ENCODE results near the gene GOT2. TPM values are rescaled to one million over a fixed set of nuclear protein-coding genes. Genes with fewer than 3 reads are reported as not detected.

The GOT2 gene
- total RNA-seq, 2 experiments from 2014 or later, result 17.4 to 18.7 TPM

- TF ChIP-seq CTCF (IDR thresholded peaks at IDR 0.05), result no peak
- Histone ChIP-seq H3K4me1 (ENCODE audit: insufficient read depth, low read length) (no peaks in the 10 kb centered on the region), H3K9me3 (ENCODE audit: control insufficient read depth in 1 of 2, insufficient read depth in 1 of 2, low read length in 2 of 2) (no peaks in the 10 kb centered on the region), H3K4me3 (ENCODE audit: low read length) (no peak overlapping the region), H3K36me3 (ENCODE audit: insufficient read depth, low read length) (peaks cover 63% of the 10 kb centered on the region), H3K27me3 (ENCODE audit: control insufficient read depth in 1 of 2, insufficient read depth in 2 of 2, low read length in 2 of 2) (no peaks in the 10 kb centered on the region), H3K27ac (ENCODE audit: low read depth in 1 of 2, low read length in 2 of 2) (no peak overlapping the region)
- no peaks in the 10 kb centered on the region for H3K9me3 Mint-ChIP-seq
- no peak overlapping the region for H3K4me3 Mint-ChIP-seq
- CTCF ChIA-PET, result interaction anchor here (1.4 kb wide), 1 partner anchor 17 kb away, joined by 3 read pairs; no protein-coding TSS in a partner anchor
- H3K27me3 Mint-ChIP-seq, result no peaks in the 10 kb centered on the region
- no peak for ATAC-seq (ENCODE audit: poor library complexity)
- no peaks in the 10 kb centered on the region for H3K4me1 Mint-ChIP-seq (ENCODE audit: low read depth)
- POLR2A ChIA-PET, result no interaction called here
- intact Hi-C loops (cut with DNase I, micrococcal nuclease), result no loop called here
- no peak overlapping the region for H3K27ac Mint-ChIP-seq
- H3K36me3 Mint-ChIP-seq (ENCODE audit: low read depth), result peaks cover 82% of the 10 kb centered on the region
- DNase-seq, result no peak
Measured at GRCh38 chr16:58713742-58714141, 20.4 kb downstream of the GOT2 start.

- TF ChIP-seq CTCF (IDR thresholded peaks at IDR 0.05), result no peak
- Histone ChIP-seq H3K27ac (ENCODE audit: low read depth in 1 of 2, low read length in 2 of 2) (no peak overlapping the region), H3K4me1 (ENCODE audit: insufficient read depth, low read length) (no peaks in the 10 kb centered on the region), H3K36me3 (ENCODE audit: insufficient read depth, low read length) (peaks cover 42% of the 10 kb centered on the region), H3K27me3 (ENCODE audit: control insufficient read depth in 1 of 2, insufficient read depth in 2 of 2, low read length in 2 of 2) (no peaks in the 10 kb centered on the region), H3K9me3 (ENCODE audit: control insufficient read depth in 1 of 2, insufficient read depth in 1 of 2, low read length in 2 of 2) (no peaks in the 10 kb centered on the region), H3K4me3 (ENCODE audit: low read length) (no peak overlapping the region)
- no peak overlapping the region for H3K27ac Mint-ChIP-seq
- H3K4me3 Mint-ChIP-seq, result no peak overlapping the region
- peaks cover 65% of the 10 kb centered on the region for H3K36me3 Mint-ChIP-seq (ENCODE audit: low read depth)
- CTCF ChIA-PET, result no interaction called here
- DNase-seq, result no peak
- no peaks in the 10 kb centered on the region for H3K4me1 Mint-ChIP-seq (ENCODE audit: low read depth)
- no peak for ATAC-seq (ENCODE audit: poor library complexity)
- intact Hi-C loops (cut with DNase I, micrococcal nuclease), result no loop called here
- H3K9me3 Mint-ChIP-seq, result no peaks in the 10 kb centered on the region
- H3K27me3 Mint-ChIP-seq, result no peaks in the 10 kb centered on the region
- POLR2A ChIA-PET, result no interaction called here
Measured at GRCh38 chr16:58709333-58709732, 24.8 kb downstream of the GOT2 start.

GRCh38 chr16:58699151-58699550, 35.0 kb downstream of the GOT2 start:
- ATAC-seq (ENCODE audit: poor library complexity) (no peak), DNase-seq (no peak)
- Histone ChIP-seq H3K36me3 (ENCODE audit: insufficient read depth, low read length) (no peaks in the 10 kb centered on the region), H3K27me3 (ENCODE audit: control insufficient read depth in 1 of 2, insufficient read depth in 2 of 2, low read length in 2 of 2) (no peaks in the 10 kb centered on the region), H3K4me3 (ENCODE audit: low read length) (no peak overlapping the region), H3K9me3 (ENCODE audit: control insufficient read depth in 1 of 2, insufficient read depth in 1 of 2, low read length in 2 of 2) (no peaks in the 10 kb centered on the region), H3K4me1 (ENCODE audit: insufficient read depth, low read length) (no peaks in the 10 kb centered on the region), H3K27ac (ENCODE audit: low read depth in 1 of 2, low read length in 2 of 2) (no peak overlapping the region)
- Mint-ChIP-seq H3K4me3 (no peak overlapping the region), H3K27ac (no peak overlapping the region), H3K36me3 (ENCODE audit: low read depth) (no peaks in the 10 kb centered on the region), H3K27me3 (no peaks in the 10 kb centered on the region), H3K9me3 (no peaks in the 10 kb centered on the region), H3K4me1 (ENCODE audit: low read depth) (no peaks in the 10 kb centered on the region)
- POLR2A ChIA-PET, result no interaction called here
- CTCF ChIA-PET, result interaction anchor here (0.9 kb wide), 1 partner anchor 47 kb away, joined by 3 read pairs; no protein-coding TSS in a partner anchor
- no peak for TF ChIP-seq CTCF (IDR thresholded peaks at IDR 0.05)
- intact Hi-C loops (cut with DNase I, micrococcal nuclease), result no loop called here

All from CD4-positive, alpha-beta T cell (primary cell).